HCT116 (cell line): ENCODE data around the gene ZNF180.

Source experiments
- EZH2 ChIP-seq: fragments of 200-600 bp; sonication (generic); IDR thresholded peaks from 2 replicates; pipeline ENCODE4 v1.6.1; 2017; ENCODE audit warnings: antibody characterized with exemption, mixed run types
- EZH2phosphoT487 ChIP-seq: fragments of 200-600 bp; IDR thresholded peaks from 2 replicates; pipeline ENCODE4 v1.6.1; 2018; ENCODE audit warnings: antibody characterized with exemption, borderline replicate concordance
- SRF ChIP-seq: IDR thresholded peaks from 2 replicates; pipeline ENCODE4 v1.6.1; 2012; ENCODE audit warnings: low read depth
- YY1 ChIP-seq: IDR thresholded peaks from 2 replicates; pipeline ENCODE4 v1.6.1; 2011; ENCODE audit warnings: low read length, low read depth, moderate library complexity, mild to moderate bottlenecking; ENCODE audit not compliant: insufficient replicate concordance; ENCODE audit errors: extremely low read depth
- TF ChIP-seq, protein P1 (sequence below), 3 experiments: fragments of 200-600 bp in 1 of 3; sonication (generic) in 1 of 3; IDR thresholded peaks in 2 of 3; conservative IDR thresholded peaks in 1 of 3; 2 replicates each; pipeline ENCODE4 v1.5.1; 2012 to 2017; ENCODE audit warnings: low read depth in 2 of 3, low read length in 2 of 3, antibody characterized with exemption in 1 of 3, borderline replicate concordance in 1 of 3, control low read depth in 1 of 3, mild to moderate bottlenecking in 1 of 3, mixed read lengths in 1 of 3, mixed run types in 1 of 3, moderate library complexity in 1 of 3; ENCODE audit not compliant: insufficient read depth in 1 of 3
- TF ChIP-seq, protein P2 (sequence below): IDR thresholded peaks from 2 replicates; pipeline ENCODE4 v1.6.1; 2012

DNA sequence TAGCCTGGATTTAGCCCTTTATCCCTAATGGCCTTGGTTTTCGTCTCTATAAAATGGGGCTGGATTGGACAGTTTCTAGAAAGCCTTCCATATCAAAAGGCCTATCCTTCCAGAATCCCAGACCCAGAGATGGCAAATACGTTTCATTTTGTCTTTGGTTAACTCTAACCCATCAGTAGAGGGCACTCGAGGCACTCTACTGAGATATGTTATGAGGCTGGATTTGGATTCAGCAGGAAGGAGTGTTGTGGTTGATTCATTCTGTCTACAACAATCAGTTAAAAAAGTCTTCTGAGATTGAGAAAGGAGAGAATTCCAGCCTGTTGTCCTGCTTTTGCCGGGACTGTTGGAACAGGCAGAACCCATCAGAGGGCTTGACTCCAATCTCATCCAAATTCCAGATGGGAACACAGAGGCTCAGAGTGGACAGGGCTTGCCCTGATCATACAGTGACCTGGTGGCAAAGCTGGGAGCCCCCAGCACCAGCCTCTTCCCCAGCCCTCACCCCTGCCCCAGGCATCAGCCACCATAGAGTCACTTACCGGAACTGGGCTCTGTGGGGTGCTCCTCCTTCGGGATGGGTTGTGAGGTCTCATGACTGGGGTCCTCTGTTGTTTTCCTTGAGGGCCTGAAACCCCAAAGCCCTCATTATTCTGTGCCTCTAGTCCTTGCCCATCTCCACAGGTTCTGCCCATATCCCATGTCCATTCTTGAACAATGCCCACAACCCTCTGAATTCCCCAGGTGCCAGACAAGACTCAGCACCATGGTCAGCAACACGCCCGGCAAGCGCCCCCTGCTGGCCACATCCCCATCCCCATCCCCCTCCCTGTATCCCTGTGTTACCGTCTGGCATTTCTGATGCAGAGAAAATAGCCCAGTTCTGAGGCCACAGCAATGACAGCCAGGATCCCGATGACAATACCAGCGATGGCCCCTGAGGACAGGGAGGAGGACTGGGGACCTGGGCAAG, 12.3 kb upstream of the ZNF180 start:
- TF ChIP-seq EZH2phosphoT487 (no peak), SRF (no peak), EZH2 (no peak), YY1 (no peak)
- TF ChIP-seq, protein P1, sequence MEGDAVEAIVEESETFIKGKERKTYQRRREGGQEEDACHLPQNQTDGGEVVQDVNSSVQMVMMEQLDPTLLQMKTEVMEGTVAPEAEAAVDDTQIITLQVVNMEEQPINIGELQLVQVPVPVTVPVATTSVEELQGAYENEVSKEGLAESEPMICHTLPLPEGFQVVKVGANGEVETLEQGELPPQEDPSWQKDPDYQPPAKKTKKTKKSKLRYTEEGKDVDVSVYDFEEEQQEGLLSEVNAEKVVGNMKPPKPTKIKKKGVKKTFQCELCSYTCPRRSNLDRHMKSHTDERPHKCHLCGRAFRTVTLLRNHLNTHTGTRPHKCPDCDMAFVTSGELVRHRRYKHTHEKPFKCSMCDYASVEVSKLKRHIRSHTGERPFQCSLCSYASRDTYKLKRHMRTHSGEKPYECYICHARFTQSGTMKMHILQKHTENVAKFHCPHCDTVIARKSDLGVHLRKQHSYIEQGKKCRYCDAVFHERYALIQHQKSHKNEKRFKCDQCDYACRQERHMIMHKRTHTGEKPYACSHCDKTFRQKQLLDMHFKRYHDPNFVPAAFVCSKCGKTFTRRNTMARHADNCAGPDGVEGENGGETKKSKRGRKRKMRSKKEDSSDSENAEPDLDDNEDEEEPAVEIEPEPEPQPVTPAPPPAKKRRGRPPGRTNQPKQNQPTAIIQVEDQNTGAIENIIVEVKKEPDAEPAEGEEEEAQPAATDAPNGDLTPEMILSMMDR (IDR thresholded peaks at IDR 0.05 in 2 of 3, conservative IDR thresholded peaks at IDR 0.05 in 1 of 3; ENCODE audit: borderline replicate concordance in 1 of 3, insufficient read depth in 1 of 3, low read depth in 2 of 3, low read length in 2 of 3): peak; percentile 50 to 82 (median 81); a peak in 5 of 6 replicates
- TF ChIP-seq, protein P2, sequence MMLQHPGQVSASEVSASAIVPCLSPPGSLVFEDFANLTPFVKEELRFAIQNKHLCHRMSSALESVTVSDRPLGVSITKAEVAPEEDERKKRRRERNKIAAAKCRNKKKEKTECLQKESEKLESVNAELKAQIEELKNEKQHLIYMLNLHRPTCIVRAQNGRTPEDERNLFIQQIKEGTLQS: no peak
